ENCODE data around the gene SCYL1. TPM values are rescaled to one million over a fixed set of nuclear protein-coding genes. Genes with fewer than 3 reads are reported as not detected.
A peak's percentile ranks its signal among the peaks of the same experiment; 100 is the strongest.

Gene SCYL1
- total and polyA plus RNA-seq, 7 donors: 57.3 to 100 (median 67.1) TPM

GRCh38 chr11:65585396-65586246, 60.7 kb downstream of the SCYL1 start:
- H3K36me3 ChIP-seq: peaks cover 30 to 78% (median 44%) of the 10 kb centered on the region in 4 donors
- peak overlapping the region; percentile 77 to 98 (median 82) for H3K27ac ChIP-seq
- TF ChIP-seq POLR2AphosphoS5 (IDR thresholded peaks at IDR 0.05) (peak in 2 of 4 donors; percentile 2 to 28), EP300 (IDR thresholded peaks at IDR 0.05) (no peak)
- peaks cover 0 to 74% (median 57%) of the 10 kb centered on the region in 4 donors for H3K4me1 ChIP-seq
- H3K27me3 ChIP-seq: no peaks in the 10 kb centered on the region
- DNase-seq: no peak
- H3K9me3 ChIP-seq: no peaks in the 10 kb centered on the region
- intact Hi-C loops (cut with DNase I): no loop called here
- 89 to 90% methylated on average over 51 of the region's 51 CpGs for WGBS, 2 donors
- no peak overlapping the region for H3K4me3 ChIP-seq

- intact Hi-C loops (cut with DNase I): no loop called here
- Histone ChIP-seq H3K4me1 (peaks cover 0 to 71% (median 56%) of the 10 kb centered on the region in 4 donors), H3K4me3 (no peak overlapping the region), H3K9me3 (no peaks in the 10 kb centered on the region), H3K27ac (peak overlapping the region; percentile 77 to 98 (median 82)), H3K36me3 (peaks cover 23 to 78% (median 44%) of the 10 kb centered on the region in 4 donors), H3K27me3 (no peaks in the 10 kb centered on the region)
- WGBS, 2 donors: 88 to 91% methylated on average over 4 of the region's 4 CpGs
- DNase-seq: no peak
- TF ChIP-seq POLR2A (IDR thresholded peaks at IDR 0.05) (no peak), EP300 (IDR thresholded peaks at IDR 0.05) (no peak), POLR2AphosphoS5 (IDR thresholded peaks at IDR 0.05) (no peak), CTCF (IDR thresholded peaks at IDR 0.05) (no peak)
Measured at GRCh38 chr11:65586247-65586630, 61.4 kb downstream of the SCYL1 start.

GRCh38 chr11:65586676-65587075, 61.8 kb downstream of the SCYL1 start:
- intact Hi-C loops (cut with DNase I): no loop called here
- TF ChIP-seq EP300 (IDR thresholded peaks at IDR 0.05) (no peak), CTCF (IDR thresholded peaks at IDR 0.05) (no peak), POLR2AphosphoS5 (IDR thresholded peaks at IDR 0.05) (peak in 1 of 4 donors; percentile 24)
- no peaks in the 10 kb centered on the region for H3K27me3 ChIP-seq
- WGBS, 2 donors: 82 to 88% methylated on average over 2 of the region's 2 CpGs
- H3K4me1 ChIP-seq: peaks cover 0 to 68% (median 56%) of the 10 kb centered on the region in 4 donors
- peak overlapping the region; percentile 77 to 98 (median 82) for H3K27ac ChIP-seq
- H3K4me3 ChIP-seq: no peak overlapping the region
- DNase-seq: no peak
- no peaks in the 10 kb centered on the region for H3K9me3 ChIP-seq
- peaks cover 22 to 78% (median 43%) of the 10 kb centered on the region in 4 donors for H3K36me3 ChIP-seq

Small RNA genes lying within 50 kb of the gene (small RNA-seq; reads per million reads assigned to genes)
- gene AP001362.1: 0 reads per million in 3 donors
- 0 reads per million in 3 donors for gene RF01684

Other genes with a start within 250 kb of the SCYL1 start
- gene CDC42EP2, start 210.2 kb upstream of the SCYL1 start, total RNA-seq: 10 to 100 TPM; 11.0 to 29.1 (median 16.5) TPM
- gene CDC42EP2, start 210.2 kb upstream of the SCYL1 start, polyA plus RNA-seq: 10 to 100 TPM in 2 of 3 donors, 1 to 10 TPM in 1; 8.8 to 15.0 (median 11.4) TPM
- 10 to 100 TPM; 28.5 to 51.2 (median 40.5) TPM for gene DPF2, start 191.2 kb upstream of the SCYL1 start, total RNA-seq
- 10 to 100 TPM; 13.8 to 25.4 (median 14.1) TPM for gene DPF2, start 191.2 kb upstream of the SCYL1 start, polyA plus RNA-seq
- under 1 TPM in 3 of 4 donors, not detected in 1; 0.14 to 0.36 (median 0.33) TPM for gene TIGD3, start 170.3 kb upstream of the SCYL1 start, total RNA-seq
- under 1 TPM in 2 of 3 donors, not detected in 1; 0.69 to 0.96 TPM for gene TIGD3, start 170.3 kb upstream of the SCYL1 start, polyA plus RNA-seq
- gene SLC25A45, start 142.4 kb upstream of the SCYL1 start, total RNA-seq: 1 to 10 TPM; 2.5 to 8.9 (median 6.0) TPM
- 10 to 100 TPM in 1 of 3 donors, 1 to 10 TPM in 2; 1.2 to 12.8 (median 2.5) TPM for gene SLC25A45, start 142.4 kb upstream of the SCYL1 start, polyA plus RNA-seq
- gene FRMD8, start 138.4 kb upstream of the SCYL1 start, total RNA-seq: 10 to 100 TPM; 10.7 to 27.5 (median 15.6) TPM
- gene FRMD8, start 138.4 kb upstream of the SCYL1 start, polyA plus RNA-seq: 10 to 100 TPM; 21.6 to 29.0 (median 25.2) TPM
- gene NEAT1, start 102.3 kb upstream of the SCYL1 start, total RNA-seq: 100 to 1,000 TPM; 142 to 573 (median 268) TPM
- 100 to 1,000 TPM in 1 of 3 donors, 10 to 100 TPM in 2; 26.8 to 587 (median 78.7) TPM for gene NEAT1, start 102.3 kb upstream of the SCYL1 start, polyA plus RNA-seq
- gene MALAT1, start 26.0 kb upstream of the SCYL1 start, total RNA-seq: over 10,000 TPM; 10,511 to 32,672 (median 12,130) TPM
- 1,000 to 10,000 TPM in 1 of 3 donors, 100 to 1,000 TPM in 1, 1 to 10 TPM in 1; 6.6 to 1,968 (median 374) TPM for gene MALAT1, start 26.0 kb upstream of the SCYL1 start, polyA plus RNA-seq
- 100 to 1,000 TPM in 2 of 4 donors, 10 to 100 TPM in 2; 79.6 to 268 (median 117) TPM for gene LTBP3, start 33.3 kb downstream of the SCYL1 start, total RNA-seq
- gene LTBP3, start 33.3 kb downstream of the SCYL1 start, polyA plus RNA-seq: 10 to 100 TPM in 1 of 3 donors, 1 to 10 TPM in 2; 3.9 to 34.0 (median 9.6) TPM
- gene ZNRD2, start 45.4 kb downstream of the SCYL1 start, total RNA-seq: 10 to 100 TPM; 24.9 to 61.0 (median 58.5) TPM
- 10 to 100 TPM; 30.7 to 52.6 (median 36.6) TPM for gene ZNRD2, start 45.4 kb downstream of the SCYL1 start, polyA plus RNA-seq
- gene FAM89B, start 47.5 kb downstream of the SCYL1 start, total RNA-seq: 10 to 100 TPM; 61.2 to 96.7 (median 91.6) TPM
- 10 to 100 TPM; 34.0 to 63.3 (median 38.4) TPM for gene FAM89B, start 47.5 kb downstream of the SCYL1 start, polyA plus RNA-seq
- 100 to 1,000 TPM; 148 to 366 (median 194) TPM for gene EHBP1L1, start 51.0 kb downstream of the SCYL1 start, total RNA-seq
- gene EHBP1L1, start 51.0 kb downstream of the SCYL1 start, polyA plus RNA-seq: 10 to 100 TPM; 31.2 to 71.2 (median 71.2) TPM
- gene KCNK7, start 70.7 kb downstream of the SCYL1 start, total RNA-seq: under 1 TPM in 2 of 4 donors, not detected in 2; 0.54 to 0.71 TPM
- gene KCNK7, start 70.7 kb downstream of the SCYL1 start, polyA plus RNA-seq: 1 to 10 TPM in 1 of 3 donors, not detected in 2; 1.4 TPM
- 10 to 100 TPM; 18.5 to 52.1 (median 26.3) TPM for gene MAP3K11, start 89.1 kb downstream of the SCYL1 start, total RNA-seq
- 10 to 100 TPM; 48.6 to 71.2 (median 71.0) TPM for gene MAP3K11, start 89.1 kb downstream of the SCYL1 start, polyA plus RNA-seq
- 10 to 100 TPM; 10.7 to 21.3 (median 14.3) TPM for gene PCNX3, start 90.7 kb downstream of the SCYL1 start, total RNA-seq
- gene PCNX3, start 90.7 kb downstream of the SCYL1 start, polyA plus RNA-seq: 10 to 100 TPM in 1 of 3 donors, 1 to 10 TPM in 2; 6.0 to 35.0 (median 6.6) TPM
- gene SIPA1, start 113.0 kb downstream of the SCYL1 start, total RNA-seq: 10 to 100 TPM; 19.9 to 30.7 (median 28.2) TPM
- 10 to 100 TPM; 20.3 to 53.6 (median 34.8) TPM for gene SIPA1, start 113.0 kb downstream of the SCYL1 start, polyA plus RNA-seq
- 10 to 100 TPM; 36.4 to 62.6 (median 46.9) TPM for gene RELA, start 137.8 kb downstream of the SCYL1 start, total RNA-seq
- gene RELA, start 137.8 kb downstream of the SCYL1 start, polyA plus RNA-seq: 10 to 100 TPM; 33.6 to 45.6 (median 37.5) TPM
- gene KAT5, start 187.2 kb downstream of the SCYL1 start, total RNA-seq: 10 to 100 TPM; 58.4 to 92.7 (median 74.7) TPM
- 10 to 100 TPM; 51.1 to 81.0 (median 53.9) TPM for gene KAT5, start 187.2 kb downstream of the SCYL1 start, polyA plus RNA-seq
- 100 to 1,000 TPM; 120 to 168 (median 146) TPM for gene RNASEH2C, start 195.7 kb downstream of the SCYL1 start, total RNA-seq
- 10 to 100 TPM; 45.6 to 68.1 (median 55.7) TPM for gene RNASEH2C, start 195.7 kb downstream of the SCYL1 start, polyA plus RNA-seq